Measurements from ENCODE around the gene TUBGCP4.

GRCh38 chr15:43325039-43325684 lies 45.7 kb upstream of the TUBGCP4 start:
- no peak for TF ChIP-seq CTCF (IDR thresholded peaks at IDR 0.05)
- TF ChIP-seq POLR2AphosphoS5 (IDR thresholded peaks at IDR 0.05): no peak
- TF ChIP-seq EP300 (IDR thresholded peaks at IDR 0.05): no peak
